HG03565 (cell line): Measurements from ENCODE around the gene KCND3.

Experiments
- ATAC-seq: cut with Tn5 transposase; IDR thresholded peaks from one replicate; pipeline ENCODE4 v1.9.1; 2021; ENCODE audit warnings: mild to moderate bottlenecking, moderate library complexity; ENCODE audit not compliant: unreplicated experiment

KCND3 gene

DNA sequence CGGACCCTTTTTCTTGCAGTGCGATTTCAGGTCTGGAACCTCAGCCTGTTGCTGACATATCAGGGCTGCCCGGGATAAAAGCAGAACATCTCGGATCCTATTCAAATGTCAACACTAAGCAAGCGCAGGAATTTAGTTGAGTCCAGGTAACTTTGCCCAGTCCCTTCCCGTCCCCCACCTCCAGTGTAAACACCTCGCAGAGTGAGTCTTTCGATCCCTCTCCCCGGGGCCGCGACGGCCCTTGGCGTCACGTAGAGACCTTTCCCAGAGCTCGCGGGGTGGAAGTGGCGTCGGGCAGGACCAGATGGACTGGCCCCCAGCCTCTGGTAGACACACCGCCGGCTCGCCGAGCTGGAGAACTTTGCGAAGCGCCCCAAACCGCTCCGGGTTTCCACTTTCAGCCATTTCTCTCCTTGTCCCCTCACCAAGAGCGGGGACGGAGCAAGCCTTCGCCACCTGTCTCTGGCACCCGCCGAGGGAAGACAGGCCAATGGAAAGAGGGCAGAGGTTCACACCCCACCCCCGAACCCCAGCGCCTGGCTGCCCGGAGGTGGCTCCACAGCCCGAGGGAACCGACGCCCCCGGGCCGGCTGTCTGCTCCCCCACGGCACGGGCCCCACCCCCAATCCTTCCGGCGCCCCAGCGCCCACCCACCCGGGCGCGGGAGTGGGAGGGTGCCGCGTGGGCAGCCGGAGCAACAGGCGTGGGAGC lies 570 bp downstream of the KCND3 start:
- no peak for ATAC-seq

GRCh38 chr1:111988377-111988742 lies 1.1 kb downstream of the KCND3 start:
- ATAC-seq: no peak

DNA sequence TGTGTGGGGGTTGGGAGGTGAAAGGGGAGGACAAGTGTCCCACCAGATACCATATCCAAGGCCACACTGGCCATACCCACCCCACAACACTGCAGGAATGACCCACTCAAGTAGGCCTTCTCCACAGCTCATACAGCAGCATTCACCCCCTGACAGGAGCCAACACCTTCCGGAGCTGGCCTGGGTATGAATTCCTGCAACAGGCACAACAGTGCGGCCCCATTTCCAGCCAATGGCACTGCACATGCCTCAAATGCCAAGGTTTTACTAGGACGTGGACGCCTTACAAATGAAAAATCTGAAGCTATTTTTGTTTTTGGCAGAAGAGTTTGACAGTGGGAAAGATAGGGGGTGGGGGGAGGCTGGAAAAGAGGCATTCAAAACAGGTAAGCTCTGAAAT lies 2.0 kb downstream of the KCND3 start:
- no peak for ATAC-seq

GRCh38 chr1:111983500-111983899 lies 6.0 kb downstream of the KCND3 start:
- no peak for ATAC-seq

DNA sequence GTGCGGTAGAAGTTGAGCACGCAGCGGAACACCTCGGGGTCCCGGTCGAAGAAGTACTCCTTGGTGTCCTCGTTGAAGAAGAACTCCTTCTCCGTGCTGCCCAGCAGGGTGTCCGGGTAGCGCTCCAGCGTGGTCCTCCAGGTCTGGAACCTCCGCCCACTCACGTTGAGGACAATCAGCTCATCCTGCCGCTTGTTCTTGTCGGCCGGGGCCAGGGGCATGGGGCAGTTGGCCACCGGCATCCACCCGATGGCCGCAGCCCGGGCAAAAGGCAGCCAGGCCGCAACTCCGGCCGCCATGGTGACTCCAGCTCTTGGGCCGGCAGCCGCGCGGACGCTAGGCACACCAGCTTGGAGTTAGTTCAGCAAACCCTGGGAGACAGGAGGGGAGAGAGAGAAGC lies 7.0 kb downstream of the KCND3 start:
- no peak for ATAC-seq

GRCh38 chr1:111981871-111982270 lies 7.6 kb downstream of the KCND3 start:
- ATAC-seq: no peak

DNA sequence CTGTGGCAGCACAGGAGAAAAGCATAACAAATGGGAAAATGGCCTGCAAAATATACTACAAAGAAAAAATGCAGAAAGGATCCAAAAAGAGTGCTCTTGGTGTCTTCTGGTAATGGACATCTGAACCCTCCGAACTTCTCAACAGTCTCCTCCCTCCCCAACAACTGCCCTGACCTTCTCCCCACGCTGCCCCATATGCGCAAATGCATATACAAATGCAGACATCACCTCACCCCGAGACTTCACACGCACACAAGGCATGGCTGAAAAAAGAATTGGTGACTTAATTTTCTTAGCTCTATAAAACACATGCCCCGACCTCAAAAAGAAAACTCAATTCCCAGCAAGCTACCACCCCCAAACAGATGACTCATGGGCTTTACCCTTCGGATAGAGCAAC lies 8.4 kb downstream of the KCND3 start:
- ATAC-seq: no peak

DNA sequence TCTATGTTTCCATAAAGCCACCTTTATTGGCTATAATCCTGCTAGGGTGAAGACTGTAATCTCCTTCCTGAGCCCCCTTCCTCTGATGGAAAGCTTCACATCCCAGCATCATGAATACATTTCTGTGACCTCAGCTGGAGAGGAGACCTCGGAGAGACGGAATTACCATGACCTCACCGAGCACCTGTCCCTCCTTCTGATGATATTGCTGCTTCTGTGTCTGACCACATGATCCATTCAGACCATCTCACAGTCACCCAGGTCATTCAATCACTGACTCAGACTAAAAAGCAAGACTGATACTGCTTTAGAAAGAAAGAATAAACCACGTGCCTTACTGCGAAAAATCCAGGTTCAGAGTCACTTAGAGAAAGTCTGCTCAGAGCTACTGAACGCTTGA lies 8.8 kb downstream of the KCND3 start:
- no peak for ATAC-seq

DNA sequence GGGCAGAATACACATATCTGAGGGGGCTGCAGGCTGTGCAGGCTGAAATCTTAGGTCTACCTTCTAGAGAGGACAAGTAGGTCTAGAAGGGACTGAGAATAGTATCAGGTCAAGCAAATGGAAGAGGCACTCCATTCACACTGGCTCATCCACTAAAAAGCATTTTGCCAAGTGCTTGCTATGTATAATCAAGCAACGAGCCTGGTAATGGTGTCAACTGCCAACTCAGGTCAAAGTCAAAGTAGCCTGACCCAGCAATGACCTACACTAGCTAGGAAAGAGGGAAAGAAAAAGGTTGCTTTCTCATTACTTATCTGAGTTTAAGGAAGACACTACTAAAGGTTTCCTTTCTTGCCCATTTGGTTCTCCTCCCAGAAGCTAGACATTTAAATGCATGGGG lies 10.8 kb downstream of the KCND3 start:
- ATAC-seq: no peak

DNA sequence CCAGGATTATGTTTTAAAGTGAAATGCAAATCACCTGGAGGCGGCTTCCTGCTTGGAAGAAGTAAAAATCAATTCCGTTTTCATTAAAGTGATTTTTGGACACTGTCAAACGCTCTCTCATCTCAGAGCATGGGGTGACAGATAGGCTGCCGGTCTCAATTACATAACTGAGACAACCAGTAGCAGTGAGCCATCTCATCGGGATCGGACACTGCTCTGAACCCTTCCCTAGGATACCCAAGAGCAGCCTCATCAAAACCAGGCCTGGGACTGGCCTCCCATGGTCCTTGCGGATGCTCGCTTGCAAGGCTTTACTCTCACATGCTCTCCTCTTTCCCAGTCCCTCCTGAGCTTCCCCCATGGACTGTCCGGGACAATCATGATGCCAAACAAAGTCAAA lies 12.1 kb downstream of the KCND3 start:
- no peak for ATAC-seq

GRCh38 chr1:111976842-111977241 lies 12.6 kb downstream of the KCND3 start:
- ATAC-seq: no peak

DNA sequence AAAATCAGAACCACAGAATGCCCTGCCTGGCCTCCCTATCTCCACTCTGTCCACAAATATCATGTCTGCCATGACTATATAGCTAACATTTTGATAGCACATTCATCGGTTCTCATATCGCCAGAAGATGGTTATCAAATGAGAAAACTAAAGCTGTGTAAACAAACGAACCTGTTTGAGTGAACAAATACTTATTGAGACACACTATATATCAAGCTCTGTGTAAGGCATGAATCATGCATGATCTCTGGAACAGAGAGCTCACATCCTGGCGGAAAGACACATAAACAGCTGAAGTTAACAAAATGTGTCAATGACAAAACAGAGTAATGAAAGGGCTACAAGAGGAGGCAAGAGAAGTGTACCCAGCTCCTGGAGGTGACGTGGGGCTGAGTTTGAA lies 13.1 kb downstream of the KCND3 start:
- no peak for ATAC-seq

DNA sequence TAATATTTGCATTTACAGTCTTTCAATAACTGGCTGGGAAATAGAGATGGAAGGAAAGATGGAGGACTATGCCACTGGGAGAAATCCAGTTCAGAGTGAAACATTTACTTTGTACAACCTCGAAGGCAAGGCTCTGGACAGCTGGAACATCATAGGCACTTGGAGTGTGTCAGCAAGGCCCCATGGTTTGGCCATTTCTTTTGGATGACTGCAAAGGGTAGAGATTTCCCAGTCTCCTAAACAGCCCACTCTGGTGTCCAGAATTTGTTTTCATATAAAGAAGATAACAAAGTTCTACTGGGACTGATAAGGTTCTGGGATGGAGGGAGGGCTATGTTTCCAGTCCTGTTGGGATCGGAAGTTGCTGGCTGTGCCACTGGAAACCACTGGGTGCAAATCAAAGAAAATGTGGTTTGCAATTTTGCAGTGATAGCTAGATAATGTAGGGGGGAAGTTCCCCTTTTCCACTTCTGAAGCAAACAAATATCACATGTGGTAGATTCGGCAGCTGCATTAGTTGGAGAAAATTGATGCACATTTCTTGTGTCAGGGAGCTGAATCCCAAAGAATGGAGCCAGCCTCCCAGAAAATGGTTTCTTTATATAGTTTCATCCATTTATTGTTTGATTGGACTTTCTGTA lies 16.2 kb downstream of the KCND3 start:
- ATAC-seq: no peak

DNA sequence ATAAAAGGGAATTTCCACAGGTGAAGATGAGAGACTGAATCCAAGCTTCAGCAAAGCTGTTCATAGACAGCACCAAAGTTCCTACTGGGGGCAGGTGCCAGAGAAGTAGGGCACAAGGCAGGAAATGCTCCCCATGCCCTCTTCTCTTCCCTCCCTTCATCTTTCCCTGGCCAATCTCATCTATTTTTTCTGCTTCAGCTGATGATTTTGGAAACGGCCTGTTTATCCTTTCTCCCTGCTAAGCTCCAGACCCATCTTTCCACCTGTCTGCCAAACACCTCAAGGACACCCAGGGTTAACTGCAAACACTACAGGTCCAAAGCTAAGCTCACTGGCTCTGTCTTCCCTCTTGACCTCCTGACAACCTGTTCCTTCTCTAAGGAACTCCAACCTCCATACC lies 18.1 kb downstream of the KCND3 start:
- ATAC-seq: no peak

- ATAC-seq: no peak
These were observed 21.0 kb downstream of the KCND3 start for GRCh38 chr1:111968511-111968910.

DNA sequence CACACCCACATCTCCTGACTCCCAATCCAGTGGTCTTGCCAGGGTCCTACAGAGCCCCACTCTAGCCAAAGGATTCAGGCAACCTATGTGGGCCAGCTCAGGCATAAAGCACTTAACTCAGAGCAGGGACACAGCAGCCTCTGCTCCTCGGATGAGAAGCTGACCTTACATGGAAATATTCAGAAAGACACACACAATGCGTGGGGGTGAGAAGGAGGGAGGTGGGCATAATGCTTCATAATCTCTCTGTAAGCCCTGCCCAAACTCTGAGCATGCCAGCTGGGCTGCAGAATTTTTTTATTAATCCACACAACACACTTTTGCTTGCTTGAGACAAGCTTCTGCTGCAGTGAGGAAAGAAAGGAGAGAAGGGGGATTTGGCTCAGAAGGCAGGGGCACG lies 21.6 kb downstream of the KCND3 start:
- no peak for ATAC-seq

DNA sequence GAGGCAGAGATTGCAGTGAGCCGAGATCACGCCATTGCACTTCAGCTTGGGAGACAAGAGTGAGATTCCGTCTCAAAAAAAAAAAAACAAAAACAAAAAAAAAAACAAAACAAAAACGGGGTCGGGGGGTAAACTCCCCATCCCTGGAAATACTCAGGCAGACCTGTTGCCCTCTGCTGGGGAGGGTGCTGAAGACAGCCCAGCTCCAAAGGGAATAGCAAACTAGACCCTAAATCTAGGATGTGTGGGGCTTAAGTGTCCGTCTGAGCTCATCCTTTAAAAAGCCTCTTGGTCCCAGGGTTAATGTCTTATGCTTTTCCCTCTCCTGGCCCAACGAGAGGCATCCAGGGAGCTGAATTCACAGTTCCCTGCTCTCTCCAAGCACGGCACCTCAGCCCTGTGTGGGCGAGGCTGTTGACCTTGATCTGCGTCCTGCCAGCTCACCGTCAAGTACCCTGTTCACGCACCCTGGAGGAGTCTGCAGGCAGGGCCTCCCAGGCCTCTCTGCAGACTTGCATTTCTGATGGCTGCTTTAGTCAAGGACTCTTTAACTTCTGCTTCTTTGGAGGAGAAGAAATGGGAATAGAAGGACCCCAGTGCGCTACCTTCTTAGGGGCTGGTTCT lies 22.3 kb downstream of the KCND3 start:
- no peak for ATAC-seq

GRCh38 chr1:111965781-111966443 lies 23.6 kb downstream of the KCND3 start:
- no peak for ATAC-seq

DNA sequence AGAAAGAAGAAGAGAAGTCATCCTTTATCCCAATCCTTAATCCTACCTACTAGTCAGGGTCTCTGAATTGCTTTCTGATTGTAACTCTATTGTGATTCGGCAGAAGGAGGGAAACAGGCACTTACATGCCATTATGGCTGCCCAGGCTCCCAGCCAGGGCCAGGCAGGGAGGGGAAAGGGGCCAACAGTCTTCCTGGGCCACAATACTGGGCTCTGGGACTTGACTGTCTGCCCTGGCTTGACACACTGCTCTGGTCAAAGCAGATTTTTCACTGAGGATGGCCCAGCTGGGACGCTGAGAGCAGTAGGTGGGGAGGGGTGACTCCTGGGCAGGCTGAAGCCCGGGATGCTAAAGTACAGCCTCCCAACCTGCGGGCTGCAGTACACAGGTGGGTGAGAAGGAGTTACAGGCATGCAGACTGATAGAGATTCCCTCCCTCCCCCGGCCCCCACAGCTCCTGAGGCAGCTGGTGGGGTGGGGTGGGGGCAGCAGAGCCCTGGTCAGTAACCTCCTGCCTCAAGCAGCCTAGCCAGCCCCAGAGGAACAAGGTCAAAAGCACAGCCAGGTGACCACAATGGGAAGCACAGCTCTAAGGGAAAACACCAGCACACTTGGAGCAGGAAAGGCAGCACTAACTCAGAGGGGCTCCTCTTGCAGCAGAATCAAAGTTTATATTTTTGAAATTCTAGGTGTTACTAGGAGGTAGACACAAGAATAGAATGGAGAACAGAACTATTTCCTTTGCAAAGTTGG lies 25.3 kb downstream of the KCND3 start:
- no peak for ATAC-seq

DNA sequence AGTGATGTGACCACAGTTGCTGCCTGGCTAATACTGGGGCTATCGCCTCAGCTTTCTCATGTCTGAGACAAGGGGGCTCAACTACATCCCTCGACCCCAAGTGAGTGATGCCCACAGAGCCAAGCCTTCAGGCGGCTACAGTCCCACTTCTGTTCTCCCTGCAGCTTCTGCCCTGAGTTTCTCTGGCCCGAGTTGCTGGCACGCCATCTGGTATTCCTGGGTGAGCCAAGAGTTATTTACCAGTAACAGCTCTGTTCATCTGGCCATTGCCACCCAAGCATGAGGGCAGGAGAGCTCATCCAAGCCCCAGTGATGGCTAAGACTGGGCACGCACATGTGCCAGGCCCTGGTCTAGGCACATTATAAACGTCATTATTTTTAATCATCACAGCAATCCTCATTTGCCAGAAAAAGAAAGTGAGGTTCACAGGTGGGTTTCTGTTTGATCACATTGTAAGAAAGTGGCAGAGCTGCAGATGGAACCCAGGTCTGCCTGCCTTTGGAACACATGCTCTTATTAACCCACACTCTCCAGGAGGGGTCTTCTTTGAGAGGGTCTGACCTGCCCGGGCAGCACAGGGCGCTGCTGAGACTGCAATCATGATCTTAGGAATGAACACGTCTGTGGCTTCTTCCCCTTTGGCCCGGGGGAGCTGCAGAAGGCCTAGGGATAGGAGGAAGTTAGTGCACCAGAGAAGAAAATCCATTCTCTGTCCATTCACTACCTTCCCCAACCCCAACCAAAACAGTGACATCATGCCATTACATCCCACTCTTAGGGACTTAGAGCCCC lies 27.5 kb downstream of the KCND3 start:
- no peak for ATAC-seq
